ENCODE measurements around the gene KRT3. TPM values are rescaled to one million over a fixed set of nuclear protein-coding genes. Genes with fewer than 3 reads are reported as not detected.

KRT3 gene
- total RNA-seq, 1 experiment from 2014 or later = not detected

DNA sequence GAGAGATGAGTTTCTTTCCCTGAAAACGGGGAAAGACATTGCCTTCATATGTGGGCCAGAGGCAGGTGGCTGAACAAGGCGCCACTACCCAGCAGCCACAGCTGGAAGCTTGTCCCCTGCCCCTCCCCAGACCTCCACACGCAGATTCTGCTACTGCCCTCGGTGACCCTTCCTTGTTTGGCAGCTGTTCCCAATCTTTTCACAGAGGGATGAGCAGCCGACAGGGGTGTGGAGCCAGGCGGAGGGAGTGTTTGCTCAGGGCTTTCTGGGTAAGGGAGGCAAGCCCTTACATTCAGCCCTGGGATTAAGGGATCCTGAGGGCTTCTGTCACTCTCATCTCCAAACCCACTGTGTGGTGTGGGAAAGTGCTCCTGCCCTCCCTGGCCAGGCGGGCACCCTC, 22.5 kb upstream of the KRT3 start:
- no peak for ATAC-seq
- ChIA-PET POLR2A (interaction anchor here (0.5 kb wide), 1 partner anchor 13 kb away, joined by 4 read pairs; no protein-coding TSS in a partner anchor), CTCF (interaction anchor here (1.6 kb wide), 1 partner anchor 52 kb away, joined by 7 read pairs; no protein-coding TSS in a partner anchor)
- Mint-ChIP-seq H3K36me3 (no peaks in the 10 kb centered on the region), H3K4me3 (no peak overlapping the region), H3K27ac (no peak overlapping the region), H3K9me3 (no peaks in the 10 kb centered on the region), H3K4me1 (no peaks in the 10 kb centered on the region), H3K27me3 (ENCODE audit: low read depth) (no peaks in the 10 kb centered on the region)
- TF ChIP-seq, protein P1, sequence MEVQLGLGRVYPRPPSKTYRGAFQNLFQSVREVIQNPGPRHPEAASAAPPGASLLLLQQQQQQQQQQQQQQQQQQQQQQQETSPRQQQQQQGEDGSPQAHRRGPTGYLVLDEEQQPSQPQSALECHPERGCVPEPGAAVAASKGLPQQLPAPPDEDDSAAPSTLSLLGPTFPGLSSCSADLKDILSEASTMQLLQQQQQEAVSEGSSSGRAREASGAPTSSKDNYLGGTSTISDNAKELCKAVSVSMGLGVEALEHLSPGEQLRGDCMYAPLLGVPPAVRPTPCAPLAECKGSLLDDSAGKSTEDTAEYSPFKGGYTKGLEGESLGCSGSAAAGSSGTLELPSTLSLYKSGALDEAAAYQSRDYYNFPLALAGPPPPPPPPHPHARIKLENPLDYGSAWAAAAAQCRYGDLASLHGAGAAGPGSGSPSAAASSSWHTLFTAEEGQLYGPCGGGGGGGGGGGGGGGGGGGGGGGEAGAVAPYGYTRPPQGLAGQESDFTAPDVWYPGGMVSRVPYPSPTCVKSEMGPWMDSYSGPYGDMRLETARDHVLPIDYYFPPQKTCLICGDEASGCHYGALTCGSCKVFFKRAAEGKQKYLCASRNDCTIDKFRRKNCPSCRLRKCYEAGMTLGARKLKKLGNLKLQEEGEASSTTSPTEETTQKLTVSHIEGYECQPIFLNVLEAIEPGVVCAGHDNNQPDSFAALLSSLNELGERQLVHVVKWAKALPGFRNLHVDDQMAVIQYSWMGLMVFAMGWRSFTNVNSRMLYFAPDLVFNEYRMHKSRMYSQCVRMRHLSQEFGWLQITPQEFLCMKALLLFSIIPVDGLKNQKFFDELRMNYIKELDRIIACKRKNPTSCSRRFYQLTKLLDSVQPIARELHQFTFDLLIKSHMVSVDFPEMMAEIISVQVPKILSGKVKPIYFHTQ (CRISPR knock-in tag; IDR thresholded peaks at IDR 0.05) = no peak
- TF ChIP-seq NFYB (CRISPR knock-in tag; conservative IDR thresholded peaks at IDR 0.05; ENCODE audit: low read depth) = no peak
- no peak for TF ChIP-seq FOXK1 (CRISPR knock-in tag; IDR thresholded peaks at IDR 0.05)
- no peak for TF ChIP-seq SP1 (CRISPR knock-in tag; conservative IDR thresholded peaks at IDR 0.05)
- TF ChIP-seq, protein P2, sequence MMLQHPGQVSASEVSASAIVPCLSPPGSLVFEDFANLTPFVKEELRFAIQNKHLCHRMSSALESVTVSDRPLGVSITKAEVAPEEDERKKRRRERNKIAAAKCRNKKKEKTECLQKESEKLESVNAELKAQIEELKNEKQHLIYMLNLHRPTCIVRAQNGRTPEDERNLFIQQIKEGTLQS (CRISPR knock-in tag; conservative IDR thresholded peaks at IDR 0.05) = no peak
- no peak for TF ChIP-seq ZNF423 (CRISPR knock-in tag; IDR thresholded peaks at IDR 0.05)
- TF ChIP-seq MXD4 (CRISPR knock-in tag; IDR thresholded peaks at IDR 0.05; ENCODE audit: borderline replicate concordance) = no peak
- TF ChIP-seq, protein P3, sequence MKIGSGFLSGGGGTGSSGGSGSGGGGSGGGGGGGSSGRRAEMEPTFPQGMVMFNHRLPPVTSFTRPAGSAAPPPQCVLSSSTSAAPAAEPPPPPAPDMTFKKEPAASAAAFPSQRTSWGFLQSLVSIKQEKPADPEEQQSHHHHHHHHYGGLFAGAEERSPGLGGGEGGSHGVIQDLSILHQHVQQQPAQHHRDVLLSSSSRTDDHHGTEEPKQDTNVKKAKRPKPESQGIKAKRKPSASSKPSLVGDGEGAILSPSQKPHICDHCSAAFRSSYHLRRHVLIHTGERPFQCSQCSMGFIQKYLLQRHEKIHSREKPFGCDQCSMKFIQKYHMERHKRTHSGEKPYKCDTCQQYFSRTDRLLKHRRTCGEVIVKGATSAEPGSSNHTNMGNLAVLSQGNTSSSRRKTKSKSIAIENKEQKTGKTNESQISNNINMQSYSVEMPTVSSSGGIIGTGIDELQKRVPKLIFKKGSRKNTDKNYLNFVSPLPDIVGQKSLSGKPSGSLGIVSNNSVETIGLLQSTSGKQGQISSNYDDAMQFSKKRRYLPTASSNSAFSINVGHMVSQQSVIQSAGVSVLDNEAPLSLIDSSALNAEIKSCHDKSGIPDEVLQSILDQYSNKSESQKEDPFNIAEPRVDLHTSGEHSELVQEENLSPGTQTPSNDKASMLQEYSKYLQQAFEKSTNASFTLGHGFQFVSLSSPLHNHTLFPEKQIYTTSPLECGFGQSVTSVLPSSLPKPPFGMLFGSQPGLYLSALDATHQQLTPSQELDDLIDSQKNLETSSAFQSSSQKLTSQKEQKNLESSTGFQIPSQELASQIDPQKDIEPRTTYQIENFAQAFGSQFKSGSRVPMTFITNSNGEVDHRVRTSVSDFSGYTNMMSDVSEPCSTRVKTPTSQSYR (CRISPR knock-in tag; IDR thresholded peaks at IDR 0.05) = no peak
- no peak for TF ChIP-seq SMAD3 (CRISPR knock-in tag; IDR thresholded peaks at IDR 0.05; ENCODE audit: borderline replicate concordance)
- TF ChIP-seq, protein P4, sequence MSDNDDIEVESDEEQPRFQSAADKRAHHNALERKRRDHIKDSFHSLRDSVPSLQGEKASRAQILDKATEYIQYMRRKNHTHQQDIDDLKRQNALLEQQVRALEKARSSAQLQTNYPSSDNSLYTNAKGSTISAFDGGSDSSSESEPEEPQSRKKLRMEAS (CRISPR knock-in tag; IDR thresholded peaks at IDR 0.05) = no peak
- TF ChIP-seq, protein P5, sequence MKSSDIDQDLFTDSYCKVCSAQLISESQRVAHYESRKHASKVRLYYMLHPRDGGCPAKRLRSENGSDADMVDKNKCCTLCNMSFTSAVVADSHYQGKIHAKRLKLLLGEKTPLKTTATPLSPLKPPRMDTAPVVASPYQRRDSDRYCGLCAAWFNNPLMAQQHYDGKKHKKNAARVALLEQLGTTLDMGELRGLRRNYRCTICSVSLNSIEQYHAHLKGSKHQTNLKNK (CRISPR knock-in tag; IDR thresholded peaks at IDR 0.05) = no peak
- no peak for TF ChIP-seq ZNF263 (CRISPR knock-in tag; IDR thresholded peaks at IDR 0.05; ENCODE audit: low read depth)
- no peak for DNase-seq (ENCODE audit: low spot score)

DNA sequence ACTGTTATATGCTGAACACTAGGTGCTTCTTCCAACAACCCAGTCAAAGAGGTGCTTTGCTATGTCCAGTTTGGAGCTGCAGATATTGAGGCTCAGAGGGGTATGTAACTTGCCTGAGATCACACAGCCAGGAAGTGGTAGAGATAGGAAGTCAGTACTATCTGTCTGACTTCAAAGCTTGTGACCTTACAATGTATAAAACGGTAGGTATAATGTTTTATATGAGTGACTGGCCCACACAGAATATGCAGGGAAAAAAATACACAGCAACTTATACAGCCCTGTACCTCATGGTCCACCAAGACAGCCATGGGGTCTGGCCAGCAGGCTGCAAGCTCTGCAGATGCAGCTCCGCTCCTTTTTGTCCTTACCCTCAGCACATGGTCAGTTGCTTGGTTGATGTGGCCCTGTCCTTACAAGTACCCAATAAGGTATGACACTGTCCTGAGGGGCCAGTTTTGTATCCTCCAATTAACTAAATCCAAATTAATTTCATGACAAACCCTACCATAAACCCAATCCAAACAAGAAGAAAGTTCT, 21.9 kb upstream of the KRT3 start:
- Mint-ChIP-seq H3K36me3 (no peaks in the 10 kb centered on the region), H3K27me3 (ENCODE audit: low read depth) (no peaks in the 10 kb centered on the region), H3K27ac (no peak overlapping the region), H3K4me1 (no peaks in the 10 kb centered on the region), H3K9me3 (no peaks in the 10 kb centered on the region), H3K4me3 (no peak overlapping the region)
- ChIA-PET CTCF (interaction anchor here (1.6 kb wide), 1 partner anchor 53 kb away, joined by 7 read pairs; no protein-coding TSS in a partner anchor), POLR2A (no interaction called here)
- no peak for DNase-seq (ENCODE audit: low spot score)
- no peak for ATAC-seq
- no peak for TF ChIP-seq CREM (CRISPR knock-in tag; IDR thresholded peaks at IDR 0.05)
- no peak for TF ChIP-seq FOXJ3 (CRISPR knock-in tag; IDR thresholded peaks at IDR 0.05; ENCODE audit: borderline replicate concordance)
- TF ChIP-seq IRF2 (CRISPR knock-in tag; IDR thresholded peaks at IDR 0.05; ENCODE audit: borderline replicate concordance, low read depth) = no peak
- TF ChIP-seq EMX1 (CRISPR knock-in tag; IDR thresholded peaks at IDR 0.05) = no peak
- TF ChIP-seq, protein P6, sequence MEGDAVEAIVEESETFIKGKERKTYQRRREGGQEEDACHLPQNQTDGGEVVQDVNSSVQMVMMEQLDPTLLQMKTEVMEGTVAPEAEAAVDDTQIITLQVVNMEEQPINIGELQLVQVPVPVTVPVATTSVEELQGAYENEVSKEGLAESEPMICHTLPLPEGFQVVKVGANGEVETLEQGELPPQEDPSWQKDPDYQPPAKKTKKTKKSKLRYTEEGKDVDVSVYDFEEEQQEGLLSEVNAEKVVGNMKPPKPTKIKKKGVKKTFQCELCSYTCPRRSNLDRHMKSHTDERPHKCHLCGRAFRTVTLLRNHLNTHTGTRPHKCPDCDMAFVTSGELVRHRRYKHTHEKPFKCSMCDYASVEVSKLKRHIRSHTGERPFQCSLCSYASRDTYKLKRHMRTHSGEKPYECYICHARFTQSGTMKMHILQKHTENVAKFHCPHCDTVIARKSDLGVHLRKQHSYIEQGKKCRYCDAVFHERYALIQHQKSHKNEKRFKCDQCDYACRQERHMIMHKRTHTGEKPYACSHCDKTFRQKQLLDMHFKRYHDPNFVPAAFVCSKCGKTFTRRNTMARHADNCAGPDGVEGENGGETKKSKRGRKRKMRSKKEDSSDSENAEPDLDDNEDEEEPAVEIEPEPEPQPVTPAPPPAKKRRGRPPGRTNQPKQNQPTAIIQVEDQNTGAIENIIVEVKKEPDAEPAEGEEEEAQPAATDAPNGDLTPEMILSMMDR (IDR thresholded peaks at IDR 0.05) = no peak
- TF ChIP-seq, protein P7, sequence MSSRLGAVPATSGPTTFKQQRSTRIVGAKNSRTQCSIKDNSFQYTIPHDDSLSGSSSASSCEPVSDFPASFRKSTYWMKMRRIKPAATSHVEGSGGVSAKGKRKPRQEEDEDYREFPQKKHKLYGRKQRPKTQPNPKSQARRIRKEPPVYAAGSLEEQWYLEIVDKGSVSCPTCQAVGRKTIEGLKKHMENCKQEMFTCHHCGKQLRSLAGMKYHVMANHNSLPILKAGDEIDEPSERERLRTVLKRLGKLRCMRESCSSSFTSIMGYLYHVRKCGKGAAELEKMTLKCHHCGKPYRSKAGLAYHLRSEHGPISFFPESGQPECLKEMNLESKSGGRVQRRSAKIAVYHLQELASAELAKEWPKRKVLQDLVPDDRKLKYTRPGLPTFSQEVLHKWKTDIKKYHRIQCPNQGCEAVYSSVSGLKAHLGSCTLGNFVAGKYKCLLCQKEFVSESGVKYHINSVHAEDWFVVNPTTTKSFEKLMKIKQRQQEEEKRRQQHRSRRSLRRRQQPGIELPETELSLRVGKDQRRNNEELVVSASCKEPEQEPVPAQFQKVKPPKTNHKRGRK (CRISPR knock-in tag; IDR thresholded peaks at IDR 0.05; ENCODE audit: borderline replicate concordance) = no peak
- TF ChIP-seq PRRX2 (CRISPR knock-in tag; IDR thresholded peaks at IDR 0.05) = no peak
- no peak for TF ChIP-seq KAT7 (CRISPR knock-in tag; IDR thresholded peaks at IDR 0.05; ENCODE audit: borderline replicate concordance)
- no peak for TF ChIP-seq ZNF232 (CRISPR knock-in tag; IDR thresholded peaks at IDR 0.05)
- TF ChIP-seq ETV6 (CRISPR knock-in tag; IDR thresholded peaks at IDR 0.05) = no peak
- TF ChIP-seq NFE2L1 (CRISPR knock-in tag; IDR thresholded peaks at IDR 0.05) = no peak
- TF ChIP-seq, protein P8, sequence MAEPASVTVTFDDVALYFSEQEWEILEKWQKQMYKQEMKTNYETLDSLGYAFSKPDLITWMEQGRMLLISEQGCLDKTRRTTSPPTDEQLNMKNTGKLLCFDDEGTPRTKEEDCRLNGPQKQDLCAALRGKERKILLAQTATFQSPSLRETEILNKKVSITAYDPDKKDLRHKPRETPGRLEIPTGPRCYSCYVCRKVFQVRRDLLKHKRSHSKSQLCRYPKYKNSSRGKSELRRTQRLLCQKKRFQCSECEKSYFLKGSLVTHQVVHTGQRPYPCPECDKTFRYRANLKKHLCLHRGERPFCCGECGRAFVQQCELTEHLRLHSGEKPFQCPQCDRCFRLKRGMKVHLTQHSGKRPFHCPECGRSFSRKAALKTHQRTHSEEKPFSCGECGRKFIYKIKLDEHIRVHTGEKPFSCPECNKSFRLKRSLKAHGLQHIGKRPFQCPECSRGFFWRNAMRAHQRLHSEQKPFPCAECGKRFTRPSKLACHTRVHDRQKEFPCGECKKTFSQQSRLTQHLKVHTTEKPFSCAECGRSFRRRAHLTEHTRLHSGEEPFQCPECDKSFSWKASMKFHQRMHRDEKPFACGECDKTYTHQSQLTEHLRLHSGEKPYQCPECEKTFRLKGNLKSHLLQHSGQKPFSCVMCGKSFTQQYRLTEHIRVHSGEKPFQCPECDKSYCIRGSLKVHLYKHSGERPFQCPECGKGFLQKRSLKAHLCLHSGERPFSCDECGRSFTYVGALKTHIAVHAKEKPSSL (CRISPR knock-in tag; conservative IDR thresholded peaks at IDR 0.05) = no peak

Measured in WTC11 (cell line).